SK-N-SH (cell line): Measurements from ENCODE around the gene MS4A3. TPM values are rescaled to one million over a fixed set of nuclear protein-coding genes. Genes with fewer than 3 reads are reported as not detected.
"Not testable (repeated sequence)": the region's sequence is repeated elsewhere in the genome, so short reads cannot be mapped to it uniquely, and the experiment has no call there.

Experiments
- CTCF ChIA-PET: fragments of 300-600, 350-600 bp; formaldehyde crosslinking; extraction: SDS; loops from one replicate; lab custom pipeline; 2021; lab: Yijun Ruan, JAX
- POLR2A ChIA-PET: fragments of 350-600 bp; sonication (Branson Sonifier 250); formaldehyde crosslinking; extraction: SDS; loops from one replicate; lab custom pipeline; 2020; ENCODE audit warnings: antibody characterized with exemption, inconsistent platforms; lab: Yijun Ruan, JAX
- DNase-seq: peaks from one replicate; pipeline ENCODE4 v3.0.0; 2012
- H2AFZ ChIP-seq: fragments of 200-600 bp; sonication (generic); 2 replicates; pipeline ENCODE4 v1.8.1; 2016; ENCODE audit warnings: antibody characterized with exemption, mild to moderate bottlenecking, low read depth
- H3F3A ChIP-seq: fragments of 200-600 bp; sonication (generic); replicated peaks from 2 replicates; pipeline ENCODE3; 2016; ENCODE audit warnings: antibody characterized with exemption, mild to moderate bottlenecking; ENCODE audit not compliant: insufficient read depth
- H3K27ac ChIP-seq, 2 experiments: fragments of 200-500 bp in 1 of 2; fragments of 200-600 bp in 1 of 2; sonication (Bioruptor generic) in 1 of 2; sonication (generic), shearing (Covaris generic) in 1 of 2; 2 replicates each; pipeline versions ENCODE4 v1.5.1 to v1.6.1; 2014 to 2016; ENCODE audit warnings: low read depth in 2 of 2, inconsistent platforms in 1 of 2, low read length in 1 of 2, mild to moderate bottlenecking in 1 of 2, mixed read lengths in 1 of 2
- H3K27me3 ChIP-seq: fragments of 200-600 bp; sonication (generic), shearing (Covaris generic); 2 replicates; pipeline ENCODE4 v1.6.1; 2016; ENCODE audit warnings: mixed run types; ENCODE audit not compliant: insufficient read depth
- H3K36me3 ChIP-seq, 2 experiments: fragments of 200-500 bp in 1 of 2; fragments of 200-600 bp in 1 of 2; sonication (Bioruptor generic) in 1 of 2; sonication (generic) in 1 of 2; replicated peaks in 1 of 2; 2 replicates each; pipeline versions ENCODE3 to v1.5.1; 2014 to 2016; ENCODE audit warnings: low read length in 1 of 2, mild to moderate bottlenecking in 1 of 2; ENCODE audit not compliant: insufficient read depth in 2 of 2, control insufficient read depth in 1 of 2
- H3K4me1 ChIP-seq, 2 experiments: fragments of 200-500 bp in 1 of 2; fragments of 200-600 bp in 1 of 2; sonication (Bioruptor generic) in 1 of 2; sonication (generic), shearing (Covaris generic) in 1 of 2; 2 replicates each; pipeline versions ENCODE4 v1.5.1 to v1.6.1; 2014 to 2016; ENCODE audit warnings: low read depth in 1 of 2, low read length in 1 of 2, mixed run types in 1 of 2; ENCODE audit not compliant: insufficient read depth in 2 of 2, control insufficient read depth in 1 of 2
- H3K4me2 ChIP-seq: fragments of 200-600 bp; sonication (generic), shearing (Covaris generic); 2 replicates; pipeline ENCODE4 v1.6.1; 2017; ENCODE audit warnings: mixed run types
- H3K4me3 ChIP-seq, 2 experiments: fragments of 200-500 bp in 1 of 2; fragments of 200-600 bp in 1 of 2; sonication (Bioruptor generic) in 1 of 2; sonication (generic), shearing (Covaris generic) in 1 of 2; 2 replicates each; pipeline versions ENCODE4 v1.5.1 to v1.8.1; 2014 to 2016; ENCODE audit warnings: low read depth in 2 of 2, inconsistent platforms in 1 of 2, low read length in 1 of 2, mild to moderate bottlenecking in 1 of 2, mixed read lengths in 1 of 2, moderate library complexity in 1 of 2
- H3K79me2 ChIP-seq: fragments of 200-600 bp; sonication (generic); 2 replicates; pipeline ENCODE4 v1.8.1; 2017; ENCODE audit warnings: mild to moderate bottlenecking; ENCODE audit not compliant: insufficient read depth
- H3K9ac ChIP-seq: fragments of 200-600 bp; sonication (generic); 2 replicates; pipeline ENCODE4 v1.6.1; 2017; ENCODE audit warnings: mixed run types
- H3K9me2 ChIP-seq: fragments of 200-600 bp; sonication (generic); 2 replicates; pipeline ENCODE4 v1.6.1; 2017; ENCODE audit warnings: mixed run types
- H3K9me3 ChIP-seq: fragments of 200-600 bp; sonication (generic); 2 replicates; pipeline ENCODE4 v1.6.1; 2017; ENCODE audit warnings: mixed run types, mild to moderate bottlenecking, moderate library complexity
- H4K20me1 ChIP-seq: fragments of 200-600 bp; sonication (generic); 2 replicates; pipeline ENCODE4 v1.6.1; 2017; ENCODE audit warnings: mild to moderate bottlenecking, mixed run types; ENCODE audit not compliant: insufficient read depth
- ELF1 ChIP-seq: IDR thresholded peaks from 2 replicates; pipeline ENCODE4 v1.4.0; 2012
- JUND ChIP-seq: IDR thresholded peaks from 2 replicates; pipeline ENCODE4 v1.4.0; 2012
- REST ChIP-seq: IDR thresholded peaks from 2 replicates; pipeline ENCODE4 v1.6.1; 2012; ENCODE audit warnings: mild to moderate bottlenecking, low read depth, low read length, moderate library complexity
- RFX5 ChIP-seq: IDR thresholded peaks from 2 replicates; pipeline ENCODE4 v1.6.1; 2012; ENCODE audit warnings: mild to moderate bottlenecking, improper control_type of control experiment, low read length
- TEAD4 ChIP-seq: IDR thresholded peaks from 2 replicates; pipeline ENCODE4 v1.4.0; 2012; ENCODE audit warnings: mild to moderate bottlenecking, borderline replicate concordance; ENCODE audit not compliant: insufficient read depth
- WGBS: methylation state at CpG from one replicate; pipeline ENCODE4 v1.1.6; 2017; ENCODE audit warnings: low lambda C conversion rate; 5-methylcytosine and 5-hydroxymethylcytosine counted together
- polyA plus RNA-seq, 3 experiments: library from polyadenylated mRNA; depleted of rRNA; stranded (reverse); fragments of >200 nt; gene quantifications; 2 replicates each; pipeline ENCODE4 v1.2.3, GENCODE V29; 2012
- TF ChIP-seq, protein P1 (sequence below): IDR thresholded peaks from 2 replicates; pipeline ENCODE4 v1.4.0; 2012; ENCODE audit warnings: low read depth

MS4A3 gene
- polyA plus RNA-seq, 1 of the 3 experiments (the other 2 are of a cell fraction): not detected

DNA sequence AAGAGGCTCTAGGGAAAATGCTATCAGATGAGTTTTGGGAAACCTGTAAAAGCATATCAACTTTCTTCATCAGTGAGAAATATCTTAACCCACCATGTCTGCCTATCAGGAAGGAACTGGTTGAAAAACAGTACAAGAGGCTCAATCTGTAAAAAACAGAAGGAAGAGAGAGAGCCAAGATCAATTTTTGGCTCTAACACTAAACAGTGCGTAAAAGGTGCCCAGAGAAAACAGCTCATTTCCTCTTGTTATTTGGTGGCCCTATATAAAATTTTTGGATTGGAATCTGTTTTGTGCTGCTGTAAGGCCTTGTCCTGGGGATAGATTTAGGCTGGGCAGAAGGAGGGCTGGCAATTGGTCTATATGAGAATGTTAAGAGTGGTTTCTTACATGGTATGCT, 44.1 kb downstream of the MS4A3 start:
- ChIA-PET CTCF (no interaction called here), POLR2A (no interaction called here)
- Histone ChIP-seq H3F3A (no peaks in the 10 kb centered on the region), H3K4me3 (no peak overlapping the region), H3K4me2 (no peak overlapping the region), H3K9me2 (no peaks in the 10 kb centered on the region), H3K79me2 (no peaks in the 10 kb centered on the region), H3K9ac (no peak overlapping the region), H4K20me1 (no peaks in the 10 kb centered on the region), H3K27me3 (no peaks in the 10 kb centered on the region), H3K9me3 (no peaks in the 10 kb centered on the region), H3K27ac (no peak overlapping the region), H3K36me3 (no peaks in the 10 kb centered on the region), H3K4me1 (no peaks in the 10 kb centered on the region), H2AFZ (no peak overlapping the region)
- no peak for DNase-seq
- 43% methylated on average over 1 of the region's 1 CpG for WGBS
- TF ChIP-seq, protein P1, sequence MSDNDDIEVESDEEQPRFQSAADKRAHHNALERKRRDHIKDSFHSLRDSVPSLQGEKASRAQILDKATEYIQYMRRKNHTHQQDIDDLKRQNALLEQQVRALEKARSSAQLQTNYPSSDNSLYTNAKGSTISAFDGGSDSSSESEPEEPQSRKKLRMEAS: no peak
- TF ChIP-seq ELF1 (no peak), TEAD4 (no peak), JUND (no peak), REST (no peak), RFX5 (no peak)

GRCh38 chr11:60101368-60101767, 44.9 kb downstream of the MS4A3 start:
- H3K27ac ChIP-seq: not testable (repeated sequence)
- WGBS: 27% methylated on average over 11 of the region's 11 CpGs

DNA sequence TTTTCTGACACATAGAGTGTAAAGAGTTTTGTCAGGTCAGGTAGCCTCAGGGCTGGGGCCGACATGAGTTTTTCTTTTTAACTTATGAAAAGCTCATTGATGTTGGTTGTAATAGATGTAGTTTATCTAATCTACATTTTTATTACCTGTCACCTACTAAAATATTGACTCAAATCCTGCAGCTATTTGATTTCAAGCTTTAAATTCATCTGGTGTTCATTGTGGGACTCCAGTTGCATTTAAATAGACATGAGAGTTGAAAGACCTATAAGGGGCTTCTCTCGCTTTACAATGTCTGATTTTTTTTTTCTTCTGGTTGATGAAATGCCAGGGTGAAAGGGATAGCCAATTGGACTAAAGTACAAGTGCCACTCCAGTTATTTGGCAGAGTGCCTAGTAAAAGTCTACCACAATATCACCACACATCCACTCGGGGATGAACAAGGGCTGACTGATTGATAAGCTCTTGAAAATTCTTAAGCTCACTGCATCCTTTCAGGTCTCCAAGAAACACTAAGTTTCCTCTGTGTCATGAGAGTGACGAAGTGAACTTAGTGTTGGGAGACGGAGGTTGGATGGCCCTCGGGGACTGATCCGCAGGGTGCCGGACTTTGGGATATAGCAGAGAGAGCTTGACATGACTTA, 48.1 kb downstream of the MS4A3 start:
- H3F3A ChIP-seq, H2AFZ ChIP-seq, H3K4me2 ChIP-seq, H3K4me1 ChIP-seq, H3K27me3 ChIP-seq, H3K79me2 ChIP-seq, H3K27ac ChIP-seq, H4K20me1 ChIP-seq, H3K9ac ChIP-seq, DNase-seq, H3K4me3 ChIP-seq, H3K9me3 ChIP-seq, H3K36me3 ChIP-seq, CTCF ChIA-PET, POLR2A ChIA-PET, H3K9me2 ChIP-seq: not testable (repeated sequence)
- WGBS: 28% methylated on average over 8 of the region's 8 CpGs

More at GRCh38 chr11:60101368-60101767, 44.9 kb downstream of the MS4A3 start:
- POLR2A ChIA-PET, DNase-seq, H3K4me2 ChIP-seq, H4K20me1 ChIP-seq, H3K9ac ChIP-seq, H3F3A ChIP-seq, H3K9me3 ChIP-seq, H2AFZ ChIP-seq, H3K36me3 ChIP-seq, H3K27me3 ChIP-seq, H3K9me2 ChIP-seq, H3K4me1 ChIP-seq, H3K79me2 ChIP-seq, CTCF ChIA-PET, H3K4me3 ChIP-seq: not testable (repeated sequence)

GRCh38 chr11:60108631-60109030, 52.2 kb downstream of the MS4A3 start:
- H3K4me2 ChIP-seq, H3K27me3 ChIP-seq, H3K36me3 ChIP-seq, H3K9me2 ChIP-seq, POLR2A ChIA-PET, H3K27ac ChIP-seq, DNase-seq, H3F3A ChIP-seq, H3K4me3 ChIP-seq, H4K20me1 ChIP-seq, H3K79me2 ChIP-seq, CTCF ChIA-PET, H3K9ac ChIP-seq, H3K4me1 ChIP-seq, H3K9me3 ChIP-seq, H2AFZ ChIP-seq: not testable (repeated sequence)
- 39% methylated on average over 5 of the region's 5 CpGs for WGBS
